Osteocyte (in vitro differentiated cells): ENCODE data around the gene STXBP2. TPM values are rescaled to one million over a fixed set of nuclear protein-coding genes. Genes with fewer than 3 reads are reported as not detected.
A peak's percentile ranks its signal among the peaks of the same experiment; 100 is the strongest.

ENCODE experiments used
- DNase-seq: peaks from one replicate; pipeline ENCODE4 v3.0.0; 2021; ENCODE audit warnings: mixed read lengths; ENCODE audit not compliant: unreplicated experiment; ENCODE audit errors: extremely low spot score
- H3K27ac Mint-ChIP-seq: one replicate; pipeline ENCODE4 v1.8.0; 2021; ENCODE audit warnings: mild to moderate bottlenecking, mixed read lengths; ENCODE audit not compliant: unreplicated experiment
- H3K27me3 Mint-ChIP-seq: one replicate; pipeline ENCODE4 v1.8.0; 2021; ENCODE audit warnings: mixed read lengths; ENCODE audit not compliant: unreplicated experiment
- H3K36me3 Mint-ChIP-seq: one replicate; pipeline ENCODE4 v1.8.0; 2021; ENCODE audit warnings: mixed read lengths; ENCODE audit not compliant: unreplicated experiment
- H3K4me1 Mint-ChIP-seq: one replicate; pipeline ENCODE4 v1.8.0; 2021; ENCODE audit warnings: mixed read lengths; ENCODE audit not compliant: unreplicated experiment
- H3K4me3 Mint-ChIP-seq: one replicate; pipeline ENCODE4 v1.8.0; 2021; ENCODE audit warnings: mild to moderate bottlenecking, moderate library complexity, mixed read lengths; ENCODE audit not compliant: unreplicated experiment
- H3K9me3 Mint-ChIP-seq: one replicate; pipeline ENCODE4 v1.8.0; 2021; ENCODE audit warnings: mixed read lengths; ENCODE audit not compliant: unreplicated experiment
- CTCF ChIP-seq: fragments of 200-600 bp; sonication (generic); IDR thresholded peaks from 2 replicates; pipeline ENCODE4 v1.5.0; 2021; ENCODE audit warnings: antibody characterized with exemption, mild to moderate bottlenecking, moderate library complexity
- total RNA-seq: library from RNA; stranded (reverse); gene quantifications from 2 replicates; pipeline ENCODE4 v1.2.1, GENCODE V29; 2021

STXBP2 gene
- total RNA-seq, 1 donor from 2014 or later: 13.6 TPM

- H3K27ac Mint-ChIP-seq: no peak overlapping the region
- peaks cover 10% of the 10 kb centered on the region for H3K27me3 Mint-ChIP-seq
- H3K9me3 Mint-ChIP-seq: no peaks in the 10 kb centered on the region
- no peak for DNase-seq
- H3K4me3 Mint-ChIP-seq: no peak overlapping the region
- no peaks in the 10 kb centered on the region for H3K36me3 Mint-ChIP-seq
- no peak for TF ChIP-seq CTCF
- H3K4me1 Mint-ChIP-seq: peaks cover 2% of the 10 kb centered on the region
These were observed 28.2 kb downstream of the STXBP2 start for GRCh38 chr19:7665076-7665475.

- Mint-ChIP-seq H3K27me3 (peaks cover 20% of the 10 kb centered on the region), H3K4me1 (peaks cover 8% of the 10 kb centered on the region)
These were observed 31.9 kb downstream of the STXBP2 start, which contains the start of gene RETN for GRCh38 chr19:7668842-7669241. Gene RETN (plus strand): TSS chr19:7669049. CDS start chr19:7669327, 278 bp downstream.

GRCh38 chr19:7669641-7670040 is 32.7 kb downstream of the STXBP2 start:
- TF ChIP-seq CTCF: no peak
- peaks cover 8% of the 10 kb centered on the region for H3K4me1 Mint-ChIP-seq
- peaks cover 20% of the 10 kb centered on the region for H3K27me3 Mint-ChIP-seq
- H3K4me3 Mint-ChIP-seq: no peak overlapping the region
- H3K36me3 Mint-ChIP-seq: no peaks in the 10 kb centered on the region
- H3K9me3 Mint-ChIP-seq: no peaks in the 10 kb centered on the region
- no peak for DNase-seq
- no peak overlapping the region for H3K27ac Mint-ChIP-seq

More at GRCh38 chr19:7668842-7669241, 31.9 kb downstream of the STXBP2 start, which contains the start of gene RETN:
- TF ChIP-seq CTCF: no peak
- Mint-ChIP-seq H3K9me3 (no peaks in the 10 kb centered on the region), H3K36me3 (no peaks in the 10 kb centered on the region), H3K4me3 (no peak within 1 kb of the TSS), H3K27ac (no peak within 1 kb of the TSS)
- no peak for DNase-seq

- Mint-ChIP-seq H3K27me3 (peaks cover 20% of the 10 kb centered on the region), H3K36me3 (no peaks in the 10 kb centered on the region), H3K27ac (no peak overlapping the region), H3K4me1 (peaks cover 8% of the 10 kb centered on the region), H3K9me3 (no peaks in the 10 kb centered on the region), H3K4me3 (peak overlapping the region; percentile 57)
- TF ChIP-seq CTCF: no peak
- no peak for DNase-seq
These were observed 33.4 kb downstream of the STXBP2 start for GRCh38 chr19:7670150-7670783.

- Mint-ChIP-seq H3K9me3 (no peaks in the 10 kb centered on the region), H3K4me1 (peaks cover 6% of the 10 kb centered on the region), H3K27ac (no peak overlapping the region), H3K4me3 (no peak overlapping the region), H3K36me3 (no peaks in the 10 kb centered on the region), H3K27me3 (peaks cover 18% of the 10 kb centered on the region)
- no peak for DNase-seq
- TF ChIP-seq CTCF: no peak
These were observed 33.9 kb downstream of the STXBP2 start for GRCh38 chr19:7670790-7671189.
